Measurements from ENCODE around the gene SKIC2.
A peak's percentile ranks its signal among the peaks of the same experiment; 100 is the strongest.

The SKIC2 gene

DNA sequence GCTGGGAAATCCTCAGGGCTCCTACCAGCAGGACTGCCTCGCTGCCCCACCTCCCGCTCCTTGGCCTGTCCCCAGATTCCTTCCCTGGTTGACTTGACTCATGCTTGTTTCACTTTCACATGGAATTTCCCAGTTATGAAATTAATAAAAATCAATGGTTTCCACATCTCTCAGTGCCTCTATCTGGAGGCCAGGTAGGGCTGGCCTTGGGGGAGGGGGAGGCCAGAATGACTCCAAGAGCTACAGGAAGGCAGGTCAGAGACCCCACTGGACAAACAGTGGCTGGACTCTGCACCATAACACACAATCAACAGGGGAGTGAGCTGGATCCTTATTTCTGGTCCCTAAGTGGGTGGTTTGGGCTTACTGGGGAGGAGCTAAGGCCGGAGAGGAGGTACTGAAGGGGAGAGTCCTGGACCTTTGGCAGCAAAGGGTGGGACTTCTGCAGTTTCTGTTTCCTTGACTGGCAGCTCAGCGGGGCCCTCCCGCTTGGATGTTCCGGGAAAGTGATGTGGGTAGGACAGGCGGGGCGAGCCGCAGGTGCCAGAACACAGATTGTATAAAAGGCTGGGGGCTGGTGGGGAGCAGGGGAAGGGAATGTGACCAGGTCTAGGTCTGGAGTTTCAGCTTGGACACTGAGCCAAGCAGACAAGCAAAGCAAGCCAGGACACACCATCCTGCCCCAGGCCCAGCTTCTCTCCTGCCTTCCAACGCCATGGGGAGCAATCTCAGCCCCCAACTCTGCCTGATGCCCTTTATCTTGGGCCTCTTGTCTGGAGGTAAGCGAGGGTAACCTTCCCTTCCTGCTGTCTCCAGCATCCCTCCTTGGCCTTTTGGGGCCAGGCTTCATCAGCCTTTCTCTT is 13.2 kb upstream of the SKIC2 start, which contains the start of gene CFB:
TSS of gene CFB (plus strand) at position 589 of the 863 bp plus-strand sequence. CDS start at position 716, 127 bp downstream.
- peak; percentile 84 for DNase-seq (ENCODE audit: low read depth)

DNA sequence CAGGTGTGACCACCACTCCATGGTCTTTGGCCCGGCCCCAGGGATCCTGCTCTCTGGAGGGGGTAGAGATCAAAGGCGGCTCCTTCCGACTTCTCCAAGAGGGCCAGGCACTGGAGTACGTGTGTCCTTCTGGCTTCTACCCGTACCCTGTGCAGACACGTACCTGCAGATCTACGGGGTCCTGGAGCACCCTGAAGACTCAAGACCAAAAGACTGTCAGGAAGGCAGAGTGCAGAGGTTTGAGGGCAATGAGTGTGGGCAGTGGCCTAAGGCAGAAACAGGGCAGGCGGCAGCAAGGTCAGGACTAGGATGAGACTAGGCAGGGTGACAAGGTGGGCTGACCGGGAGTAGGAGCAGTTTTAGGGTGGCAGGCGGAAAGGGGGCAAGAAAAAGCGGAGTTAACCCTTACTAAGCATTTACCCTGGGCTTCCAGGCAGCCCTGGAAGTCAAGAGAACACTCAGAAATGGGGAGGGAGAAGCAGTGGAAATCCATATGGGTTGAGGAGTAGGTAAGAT is 12.5 kb upstream of the SKIC2 start:
- DNase-seq (ENCODE audit: low read depth): no peak

DNA sequence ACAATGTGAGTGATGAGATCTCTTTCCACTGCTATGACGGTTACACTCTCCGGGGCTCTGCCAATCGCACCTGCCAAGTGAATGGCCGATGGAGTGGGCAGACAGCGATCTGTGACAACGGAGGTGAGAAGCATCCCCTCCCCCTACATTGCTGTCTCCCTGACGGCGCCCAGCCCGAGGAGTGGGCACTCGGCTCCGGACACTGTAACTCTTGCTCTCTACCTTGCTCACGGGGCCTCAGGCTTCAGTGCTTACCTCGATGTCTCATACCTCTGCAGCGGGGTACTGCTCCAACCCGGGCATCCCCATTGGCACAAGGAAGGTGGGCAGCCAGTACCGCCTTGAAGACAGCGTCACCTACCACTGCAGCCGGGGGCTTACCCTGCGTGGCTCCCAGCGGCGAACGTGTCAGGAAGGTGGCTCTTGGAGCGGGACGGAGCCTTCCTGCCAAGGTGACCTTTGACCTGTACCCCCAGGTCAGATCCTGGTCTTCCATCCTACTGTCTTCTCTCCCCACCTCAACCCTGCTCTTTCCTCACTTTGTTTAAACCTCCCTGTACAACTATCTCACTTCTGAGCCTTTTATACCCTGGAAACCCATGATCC is 11.8 kb upstream of the SKIC2 start:
- no peak for DNase-seq (ENCODE audit: low read depth)

DNA sequence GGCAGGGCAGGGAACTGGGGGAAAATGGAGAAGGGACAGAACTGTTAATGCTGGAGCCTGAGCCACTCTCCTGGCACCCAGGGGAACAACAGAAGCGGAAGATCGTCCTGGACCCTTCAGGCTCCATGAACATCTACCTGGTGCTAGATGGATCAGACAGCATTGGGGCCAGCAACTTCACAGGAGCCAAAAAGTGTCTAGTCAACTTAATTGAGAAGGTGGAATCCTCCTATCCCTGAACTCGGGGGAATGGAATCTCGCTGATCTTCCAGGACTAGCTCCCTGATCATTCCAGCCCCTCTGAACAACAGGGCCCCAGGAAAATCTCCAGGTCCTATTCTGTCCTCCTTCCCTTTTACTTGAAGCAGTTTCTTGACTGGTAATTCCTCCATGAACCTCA is 11.1 kb upstream of the SKIC2 start:
- DNase-seq (ENCODE audit: low read depth): no peak

DNA sequence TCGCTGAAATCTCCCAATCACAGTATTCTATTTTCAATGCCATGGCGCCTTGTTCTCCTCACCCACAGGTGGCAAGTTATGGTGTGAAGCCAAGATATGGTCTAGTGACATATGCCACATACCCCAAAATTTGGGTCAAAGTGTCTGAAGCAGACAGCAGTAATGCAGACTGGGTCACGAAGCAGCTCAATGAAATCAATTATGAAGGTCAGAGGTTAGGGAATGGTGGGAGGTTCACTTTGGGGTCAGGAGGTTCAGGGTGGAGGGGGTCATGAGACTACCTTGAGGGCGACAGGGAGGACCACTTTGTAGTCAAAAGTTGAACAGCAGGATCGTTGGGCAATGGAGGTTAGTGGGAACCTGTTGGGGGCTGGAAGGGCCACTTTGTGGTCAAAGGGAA is 10.7 kb upstream of the SKIC2 start:
- no peak for DNase-seq (ENCODE audit: low read depth)

DNA sequence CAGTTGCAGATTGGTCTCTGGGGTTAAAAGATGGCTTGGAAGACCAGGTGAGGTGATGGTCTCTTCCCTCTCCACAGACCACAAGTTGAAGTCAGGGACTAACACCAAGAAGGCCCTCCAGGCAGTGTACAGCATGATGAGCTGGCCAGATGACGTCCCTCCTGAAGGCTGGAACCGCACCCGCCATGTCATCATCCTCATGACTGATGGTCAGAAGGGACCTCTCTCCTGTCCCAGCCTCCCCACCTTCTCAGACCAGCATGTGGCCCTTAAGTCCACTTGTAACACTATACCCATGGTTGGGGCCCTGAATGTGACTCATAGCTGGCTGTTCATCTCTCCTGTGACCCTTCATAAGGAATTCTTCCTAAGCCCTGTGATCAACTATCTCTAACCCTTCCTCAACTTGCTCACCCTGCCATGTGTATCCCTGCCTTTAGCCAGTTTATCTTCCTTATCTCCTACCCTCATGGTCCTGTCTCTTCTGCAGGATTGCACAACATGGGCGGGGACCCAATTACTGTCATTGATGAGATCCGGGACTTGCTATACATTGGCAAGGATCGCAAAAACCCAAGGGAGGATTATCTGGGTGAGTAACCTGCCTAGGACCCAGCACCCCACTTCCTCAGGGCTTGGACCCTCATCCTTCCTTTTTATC is 10.1 kb upstream of the SKIC2 start:
- peak; percentile 27 for DNase-seq (ENCODE audit: low read depth)

DNA sequence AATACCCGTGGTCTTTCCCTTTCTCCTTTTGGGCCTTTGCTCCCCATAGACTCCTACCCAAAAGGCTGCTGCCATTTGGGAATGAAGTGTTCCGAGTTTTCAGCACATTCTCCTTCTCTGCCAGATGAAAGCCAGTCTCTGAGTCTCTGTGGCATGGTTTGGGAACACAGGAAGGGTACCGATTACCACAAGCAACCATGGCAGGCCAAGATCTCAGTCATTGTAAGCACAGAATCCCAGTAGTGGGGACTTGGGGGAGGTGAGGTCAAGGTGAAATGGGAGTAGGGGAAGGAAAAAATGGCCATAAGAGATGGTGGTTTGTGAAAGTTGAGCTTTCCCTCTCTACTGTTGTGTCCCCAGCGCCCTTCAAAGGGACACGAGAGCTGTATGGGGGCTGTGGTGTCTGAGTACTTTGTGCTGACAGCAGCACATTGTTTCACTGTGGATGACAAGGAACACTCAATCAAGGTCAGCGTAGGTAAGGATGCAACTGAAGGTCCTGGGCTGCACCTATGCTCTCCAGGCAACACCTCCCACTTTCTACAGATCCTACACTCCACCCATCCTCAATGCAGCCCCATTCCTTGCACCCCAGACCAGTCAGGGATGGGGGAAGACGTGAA is 8.9 kb upstream of the SKIC2 start:
- no peak for DNase-seq (ENCODE audit: low read depth)

DNA sequence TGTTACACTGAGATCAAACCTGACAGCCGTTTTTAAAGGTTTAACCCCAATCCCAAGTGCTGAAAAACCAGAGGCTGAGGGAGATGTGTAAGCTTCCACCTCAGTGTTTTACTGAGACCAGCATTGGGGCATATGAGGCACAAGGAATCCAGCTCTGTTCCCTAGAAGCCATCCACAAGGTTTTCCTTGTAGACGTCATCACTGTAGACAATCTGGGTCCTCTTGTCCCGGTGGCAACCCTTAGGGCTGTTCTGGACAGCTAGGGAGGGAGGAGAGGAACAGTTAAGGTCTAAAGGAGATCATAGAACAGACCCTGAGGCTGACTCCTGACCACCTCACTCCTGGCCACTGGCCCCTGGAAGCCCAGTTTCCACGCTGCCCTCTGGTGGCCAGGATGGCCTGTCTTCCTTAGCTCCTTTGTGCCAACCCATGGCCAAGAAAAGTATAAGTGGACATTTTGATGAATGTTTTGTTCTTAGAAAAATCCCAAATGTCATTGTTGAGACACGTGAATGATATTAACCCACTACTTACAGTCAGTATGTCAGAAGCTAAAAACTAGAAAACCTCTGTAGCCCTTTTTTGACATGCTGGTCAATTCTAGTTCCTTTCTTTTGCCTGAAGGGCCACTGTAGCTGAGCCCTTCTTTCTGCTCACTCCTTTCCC is 6.7 kb upstream of the SKIC2 start:
- DNase-seq (ENCODE audit: low read depth): peak; percentile 57

DNA sequence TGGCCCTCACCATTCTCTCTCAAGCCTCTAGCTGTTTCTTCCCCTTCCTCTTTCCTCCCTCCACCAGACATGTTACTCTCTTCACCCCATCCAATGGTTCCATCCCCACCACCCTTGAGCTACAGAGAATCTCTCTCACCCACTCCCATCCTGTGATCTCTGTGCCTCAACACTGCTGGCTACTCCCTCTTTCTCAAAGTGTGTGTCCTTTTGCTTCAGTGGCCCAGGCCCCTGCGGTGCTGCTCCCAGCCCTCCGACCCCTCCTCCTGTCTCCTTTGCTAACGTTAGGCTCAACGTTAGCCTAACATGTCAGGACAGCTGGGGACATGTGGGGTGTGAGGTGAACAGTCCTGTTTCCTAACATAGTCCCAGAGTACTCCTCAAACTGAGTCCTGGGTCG is 6.1 kb upstream of the SKIC2 start:
- DNase-seq (ENCODE audit: low read depth): no peak

DNA sequence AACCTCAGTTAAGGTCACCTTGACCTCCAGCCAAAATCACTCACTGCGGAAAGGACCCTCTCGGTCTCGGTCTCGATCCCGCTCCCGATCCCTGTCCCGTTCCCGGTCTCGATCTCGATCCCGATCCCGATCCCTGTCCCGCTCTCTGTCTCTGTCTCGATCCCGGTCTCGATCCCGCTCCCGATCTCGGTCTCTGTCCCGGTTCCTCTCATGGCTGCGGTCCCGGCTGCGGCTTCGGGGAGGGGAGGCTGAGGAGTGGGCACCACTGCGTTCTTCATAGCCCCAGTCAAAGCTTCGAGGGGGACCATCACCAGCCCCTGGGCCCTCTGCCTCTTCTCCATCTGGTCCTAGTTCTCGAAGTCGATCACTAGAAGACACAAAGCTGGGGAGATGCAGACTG is 4.5 kb upstream of the SKIC2 start:
- DNase-seq (ENCODE audit: low read depth): no peak

DNA sequence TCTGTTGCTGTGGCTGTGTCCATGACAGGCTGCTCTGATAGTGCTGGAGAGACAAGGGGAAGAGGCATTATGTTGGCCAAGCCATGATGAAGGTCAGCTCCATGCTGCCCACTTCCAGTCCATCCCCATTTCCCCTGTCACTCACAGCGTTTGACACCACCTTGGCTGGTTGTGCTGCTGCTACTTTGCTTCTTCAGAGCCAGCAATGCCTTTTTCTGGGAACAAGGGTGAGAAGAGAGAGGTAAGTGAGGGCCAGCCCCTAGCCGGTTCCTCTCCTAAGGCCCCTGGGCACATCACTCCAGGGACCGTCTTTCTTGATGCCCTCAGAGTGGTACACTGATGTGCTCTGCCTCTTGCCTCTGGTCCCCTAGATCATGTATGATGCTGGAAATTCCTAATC is 2.2 kb upstream of the SKIC2 start:
- no peak for DNase-seq (ENCODE audit: low read depth)

DNA sequence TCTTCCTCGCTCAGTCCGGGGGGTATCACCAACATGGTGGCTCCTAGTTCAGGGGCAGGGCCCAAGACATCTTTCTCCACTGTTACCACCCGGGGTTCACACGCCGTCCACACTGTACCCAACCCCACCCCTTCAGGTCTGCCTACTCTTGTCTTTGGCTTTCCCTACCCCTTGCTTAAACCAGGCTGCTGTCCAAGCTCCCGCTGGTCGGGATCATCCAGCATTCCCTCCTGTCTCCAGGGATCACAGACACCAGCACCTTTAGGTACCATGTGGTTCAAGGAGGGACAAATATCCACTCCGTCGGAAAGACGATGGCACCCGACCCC is 599 bp upstream of the SKIC2 start:
- DNase-seq (ENCODE audit: low read depth): no peak

DNA sequence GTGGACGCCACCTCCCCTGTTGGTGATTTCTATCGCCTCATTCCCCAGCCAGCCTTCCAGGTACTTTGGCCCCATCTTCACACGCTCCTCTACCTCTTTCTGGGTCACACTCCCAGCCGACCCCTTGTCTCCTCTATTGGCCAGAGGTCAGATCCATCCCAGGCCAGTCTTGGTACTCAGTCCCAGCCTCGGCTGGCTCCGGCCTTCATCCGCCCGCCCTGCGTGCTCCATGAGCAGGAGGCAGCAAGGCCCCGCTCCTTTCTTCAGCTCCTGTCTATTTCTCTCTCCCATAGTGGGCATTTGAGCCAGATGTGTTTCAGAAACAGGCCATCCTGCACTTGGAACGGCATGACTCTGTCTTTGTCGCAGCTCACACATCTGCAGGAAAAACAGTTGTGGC is 2.6 kb downstream of the SKIC2 start:
- DNase-seq (ENCODE audit: low read depth): no peak

DNA sequence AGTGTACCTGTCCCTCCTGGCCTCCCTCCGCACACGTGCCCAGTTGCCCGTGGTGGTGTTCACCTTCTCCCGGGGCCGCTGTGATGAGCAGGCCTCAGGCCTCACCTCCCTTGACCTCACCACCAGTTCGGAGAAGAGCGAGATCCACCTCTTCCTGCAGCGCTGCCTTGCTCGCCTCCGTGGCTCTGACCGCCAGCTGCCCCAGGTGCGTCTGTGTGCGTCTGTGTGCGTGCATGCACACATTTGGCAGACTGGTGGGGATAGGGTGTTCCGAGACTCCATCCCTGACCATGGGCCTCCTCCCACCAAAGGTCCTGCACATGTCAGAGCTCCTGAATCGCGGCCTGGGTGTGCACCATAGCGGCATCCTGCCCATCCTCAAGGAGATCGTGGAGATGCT is 4.9 kb downstream of the SKIC2 start:
- no peak for DNase-seq (ENCODE audit: low read depth)

DNA sequence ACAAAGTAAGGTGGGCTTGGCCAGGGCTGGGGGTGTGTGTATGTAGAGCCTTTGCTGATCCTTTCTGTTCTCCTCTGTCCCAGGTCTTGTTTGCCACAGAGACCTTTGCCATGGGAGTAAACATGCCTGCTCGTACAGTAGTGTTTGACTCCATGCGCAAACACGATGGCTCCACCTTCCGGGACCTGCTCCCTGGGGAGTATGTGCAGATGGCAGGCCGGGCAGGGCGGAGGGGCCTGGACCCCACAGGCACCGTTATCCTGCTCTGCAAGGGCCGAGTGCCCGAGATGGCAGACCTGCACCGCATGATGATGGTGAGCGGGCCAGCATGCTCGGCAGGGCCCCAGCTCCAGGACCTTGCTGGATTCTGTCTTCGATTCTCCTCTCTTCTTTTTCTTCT is 6.7 kb downstream of the SKIC2 start:
- DNase-seq (ENCODE audit: low read depth): no peak

DNA sequence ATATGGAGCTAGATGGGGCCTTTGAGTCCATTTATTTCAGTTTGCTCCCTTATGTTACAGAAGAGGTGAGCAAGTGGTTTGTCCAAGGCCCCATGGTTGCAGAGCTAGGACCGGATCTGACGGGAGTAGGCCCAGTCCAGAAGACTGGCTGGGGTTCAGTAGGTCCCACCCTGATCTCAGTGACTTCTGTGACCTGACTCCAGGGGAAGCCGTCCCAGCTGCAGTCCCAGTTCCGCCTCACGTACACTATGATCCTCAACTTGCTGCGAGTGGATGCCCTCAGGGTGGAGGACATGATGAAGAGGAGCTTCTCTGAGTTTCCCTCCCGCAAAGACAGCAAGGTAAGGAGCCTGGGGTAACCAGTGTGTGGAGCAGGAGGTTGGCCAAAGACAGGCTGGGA is 7.5 kb downstream of the SKIC2 start:
- no peak for DNase-seq (ENCODE audit: low read depth)

DNA sequence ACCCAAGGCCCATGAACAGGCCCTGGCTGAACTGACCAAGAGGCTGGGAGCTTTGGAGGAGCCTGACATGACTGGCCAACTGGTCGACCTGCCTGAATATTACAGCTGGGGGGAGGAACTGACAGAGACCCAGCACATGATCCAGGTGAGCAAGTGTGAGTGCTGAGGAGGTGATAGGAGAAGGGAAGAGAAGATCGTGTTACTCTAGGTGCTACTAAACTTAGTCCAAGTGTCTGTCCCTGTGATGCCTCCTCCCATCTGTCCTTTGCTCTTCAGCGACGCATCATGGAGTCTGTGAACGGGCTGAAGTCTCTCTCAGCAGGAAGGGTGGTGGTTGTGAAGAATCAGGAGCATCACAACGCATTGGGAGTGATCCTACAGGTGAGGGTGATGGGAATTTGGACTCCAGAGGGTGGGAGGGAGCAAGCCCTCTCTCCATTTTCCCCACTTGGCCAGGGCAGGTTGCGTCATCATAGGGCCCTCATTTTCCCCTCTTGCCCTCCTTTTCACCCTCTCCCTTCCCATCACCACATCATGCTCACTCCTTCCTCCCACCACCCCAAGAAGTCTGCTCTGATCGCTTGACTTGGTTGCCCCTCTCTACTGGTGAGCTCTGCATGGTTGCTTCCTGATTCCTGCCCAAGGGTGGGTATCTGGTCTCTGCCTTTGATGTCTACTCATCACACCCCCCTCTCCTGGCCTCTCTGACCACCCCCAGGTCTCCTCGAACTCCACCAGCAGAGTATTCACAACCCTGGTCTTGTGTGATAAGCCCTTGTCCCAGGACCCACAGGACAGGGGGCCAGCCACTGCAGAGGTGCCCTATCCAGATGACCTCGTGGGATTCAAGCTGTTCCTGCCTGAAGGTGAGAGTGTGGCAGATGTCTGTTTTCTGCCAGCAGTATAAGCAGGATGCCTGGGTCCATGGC is 8.3 kb downstream of the SKIC2 start:
- DNase-seq (ENCODE audit: low read depth): no peak

DNA sequence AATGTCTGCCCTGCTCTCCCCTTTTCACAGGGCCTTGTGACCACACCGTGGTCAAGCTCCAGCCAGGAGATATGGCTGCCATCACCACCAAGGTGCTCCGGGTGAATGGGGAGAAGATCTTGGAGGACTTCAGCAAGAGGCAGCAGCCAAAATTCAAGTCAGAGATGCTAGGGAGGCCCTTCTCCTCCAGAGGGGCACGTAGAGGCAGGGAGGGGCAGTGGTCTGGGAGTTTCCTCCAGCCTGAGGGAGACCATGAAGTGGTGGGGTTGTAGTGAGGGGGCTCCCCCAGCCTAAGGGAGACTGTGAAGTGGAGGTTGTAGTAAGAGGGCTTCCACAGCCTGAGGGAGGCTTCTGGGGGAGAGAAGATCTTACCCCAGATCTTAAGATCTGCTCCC is 8.9 kb downstream of the SKIC2 start:
- DNase-seq (ENCODE audit: low read depth): no peak

DNA sequence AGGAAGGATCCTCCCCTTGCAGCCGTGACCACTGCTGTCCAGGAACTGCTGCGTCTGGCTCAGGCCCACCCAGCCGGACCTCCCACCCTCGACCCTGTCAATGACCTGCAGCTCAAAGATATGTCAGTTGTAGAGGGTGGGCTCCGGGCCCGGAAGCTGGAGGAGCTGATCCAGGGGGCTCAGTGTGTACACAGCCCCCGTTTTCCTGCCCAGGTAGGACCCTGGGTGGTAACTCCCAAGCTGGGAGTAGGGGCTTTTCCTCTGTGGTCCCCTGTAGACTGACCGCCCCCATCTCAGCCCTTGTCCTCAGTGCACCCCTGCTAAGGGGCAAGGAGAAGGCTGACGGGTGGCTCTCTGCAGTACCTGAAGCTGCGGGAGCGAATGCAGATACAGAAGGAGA is 9.4 kb downstream of the SKIC2 start:
- no peak for DNase-seq (ENCODE audit: low read depth)

DNA sequence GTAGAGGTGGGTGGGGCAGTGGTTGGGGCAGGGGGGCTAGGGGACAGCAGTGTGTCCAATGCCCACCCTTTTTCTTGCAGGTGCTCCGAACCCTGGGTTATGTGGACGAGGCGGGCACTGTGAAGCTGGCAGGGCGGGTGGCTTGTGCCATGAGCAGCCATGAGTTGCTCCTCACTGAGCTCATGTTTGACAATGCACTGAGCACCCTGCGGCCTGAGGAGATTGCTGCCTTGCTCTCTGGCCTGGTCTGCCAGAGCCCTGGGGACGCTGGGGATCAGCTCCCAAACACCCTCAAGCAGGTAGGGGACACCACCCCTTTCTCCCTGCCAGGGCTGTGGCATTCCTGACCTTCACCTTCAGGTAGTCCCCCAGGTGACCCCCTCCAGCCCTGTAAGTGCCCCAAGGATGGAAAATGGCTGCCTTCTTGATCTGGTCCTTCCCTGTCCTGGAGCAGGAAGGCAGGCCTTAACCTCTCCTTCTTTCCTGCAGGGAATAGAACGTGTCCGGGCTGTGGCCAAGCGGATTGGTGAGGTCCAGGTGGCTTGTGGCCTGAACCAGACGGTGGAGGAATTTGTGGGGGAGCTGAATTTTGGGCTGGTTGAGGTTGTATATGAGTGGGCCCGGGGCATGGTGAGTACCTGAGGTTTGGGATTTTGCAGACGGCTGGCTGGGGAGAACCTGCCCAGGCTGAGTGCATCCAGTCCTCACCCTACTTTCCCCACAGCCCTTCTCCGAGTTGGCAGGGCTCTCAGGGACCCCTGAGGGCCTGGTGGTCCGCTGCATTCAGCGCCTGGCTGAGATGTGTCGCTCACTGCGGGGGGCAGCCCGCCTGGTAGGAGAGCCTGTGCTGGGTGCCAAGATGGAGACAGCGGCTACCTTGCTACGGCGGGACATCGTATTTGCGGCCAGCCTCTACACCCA is 10.1 kb downstream of the SKIC2 start:
- DNase-seq (ENCODE audit: low read depth): no peak
